ENCODE results near the gene TSPAN4. TPM values are rescaled to one million over a fixed set of nuclear protein-coding genes. Genes with fewer than 3 reads are reported as not detected.

TSPAN4 gene
- total RNA-seq, 1 donor from 2014 or later = 2.3 TPM

DNA sequence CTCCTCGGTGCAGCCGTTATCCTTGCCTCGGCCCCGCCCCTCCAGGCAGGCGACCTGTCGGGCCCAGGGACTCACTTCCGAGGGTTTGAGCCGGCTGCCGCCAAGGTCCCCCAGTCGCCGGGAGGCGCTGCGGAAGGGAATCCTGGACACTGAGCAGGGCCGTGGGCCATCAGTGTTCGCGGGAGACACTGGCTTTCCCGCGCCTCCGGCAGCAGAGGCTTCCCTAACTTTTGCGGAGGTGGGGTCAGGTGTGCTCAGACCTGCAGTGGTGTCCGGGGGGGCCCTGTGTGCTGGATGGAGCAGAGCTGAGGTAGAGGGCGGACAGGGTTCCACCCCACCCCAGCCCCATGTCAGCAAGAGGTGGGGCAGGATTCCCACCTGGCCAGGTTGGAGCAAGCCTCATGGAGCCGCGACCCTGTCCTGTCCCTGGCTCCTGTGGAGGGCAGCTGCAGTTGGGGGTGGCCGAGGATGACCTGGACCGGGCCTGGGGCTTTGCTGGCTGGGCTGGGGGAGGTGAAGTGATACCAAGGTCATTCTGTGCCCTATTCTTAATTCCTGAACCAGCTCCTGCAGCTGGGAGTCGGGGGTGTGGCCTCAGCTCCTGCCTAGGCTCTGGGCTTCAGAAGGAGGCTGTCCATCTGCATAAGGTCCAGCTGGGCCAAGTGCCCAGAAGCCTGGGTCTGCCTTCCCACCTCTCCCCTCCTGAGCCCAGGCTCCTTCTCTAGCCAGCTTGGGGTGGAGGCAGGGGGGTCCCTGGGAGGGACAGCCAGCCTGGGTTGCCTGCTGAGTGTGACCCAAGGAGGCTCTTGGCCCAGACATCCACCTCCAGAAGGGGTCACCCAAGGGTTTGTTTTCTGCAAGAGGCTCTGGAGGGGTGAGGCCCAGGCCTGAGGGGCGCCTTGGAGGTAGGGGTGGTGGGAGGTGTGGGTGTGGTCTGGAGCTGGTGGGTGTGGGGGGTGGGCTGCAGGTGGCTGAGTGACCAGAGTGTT, 8.4 kb downstream of the TSPAN4 start:
- intact Hi-C loops (cut with micrococcal nuclease) = no loop called here
- H3K27ac Mint-ChIP-seq = no peak overlapping the region
- ChIA-PET POLR2A (no interaction called here), CTCF (no interaction called here)
- H3K27me3 Mint-ChIP-seq = peaks cover 4% of the 10 kb centered on the region
- no peaks in the 10 kb centered on the region for H3K9me3 Mint-ChIP-seq
- no peak for DNase-seq
- no peak for ATAC-seq (ENCODE audit: low read depth)
- TF ChIP-seq, protein P1, sequence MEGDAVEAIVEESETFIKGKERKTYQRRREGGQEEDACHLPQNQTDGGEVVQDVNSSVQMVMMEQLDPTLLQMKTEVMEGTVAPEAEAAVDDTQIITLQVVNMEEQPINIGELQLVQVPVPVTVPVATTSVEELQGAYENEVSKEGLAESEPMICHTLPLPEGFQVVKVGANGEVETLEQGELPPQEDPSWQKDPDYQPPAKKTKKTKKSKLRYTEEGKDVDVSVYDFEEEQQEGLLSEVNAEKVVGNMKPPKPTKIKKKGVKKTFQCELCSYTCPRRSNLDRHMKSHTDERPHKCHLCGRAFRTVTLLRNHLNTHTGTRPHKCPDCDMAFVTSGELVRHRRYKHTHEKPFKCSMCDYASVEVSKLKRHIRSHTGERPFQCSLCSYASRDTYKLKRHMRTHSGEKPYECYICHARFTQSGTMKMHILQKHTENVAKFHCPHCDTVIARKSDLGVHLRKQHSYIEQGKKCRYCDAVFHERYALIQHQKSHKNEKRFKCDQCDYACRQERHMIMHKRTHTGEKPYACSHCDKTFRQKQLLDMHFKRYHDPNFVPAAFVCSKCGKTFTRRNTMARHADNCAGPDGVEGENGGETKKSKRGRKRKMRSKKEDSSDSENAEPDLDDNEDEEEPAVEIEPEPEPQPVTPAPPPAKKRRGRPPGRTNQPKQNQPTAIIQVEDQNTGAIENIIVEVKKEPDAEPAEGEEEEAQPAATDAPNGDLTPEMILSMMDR (IDR thresholded peaks at IDR 0.05) = no peak
- H3K36me3 Mint-ChIP-seq (ENCODE audit: low read depth) = no peaks in the 10 kb centered on the region
- peak overlapping the region; percentile 44 for H3K4me3 Mint-ChIP-seq
- H3K4me1 Mint-ChIP-seq = peaks cover 7% of the 10 kb centered on the region

DNA sequence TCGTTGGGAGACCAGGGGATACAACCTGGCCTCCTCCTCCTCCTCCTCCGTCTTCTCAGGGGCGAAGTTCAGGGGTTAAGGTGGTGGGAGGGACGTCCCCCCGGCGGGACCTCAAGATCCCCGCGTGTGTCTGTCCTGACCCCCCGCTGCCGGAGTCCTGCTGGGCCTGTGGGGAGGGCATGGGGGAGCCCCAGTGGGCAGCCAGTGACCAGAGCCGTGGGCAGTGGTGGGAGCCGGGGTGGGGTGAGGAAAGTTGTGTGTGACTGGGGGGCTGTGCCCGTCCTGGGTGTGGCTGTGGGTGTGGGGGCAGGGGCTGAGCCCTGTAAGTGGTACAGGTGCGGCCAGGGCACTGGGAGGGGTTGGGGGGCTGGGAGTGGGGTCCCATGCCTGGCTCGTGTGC, 10.1 kb downstream of the TSPAN4 start:
- Mint-ChIP-seq H3K27me3 (peaks cover 2% of the 10 kb centered on the region), H3K4me1 (peaks cover 7% of the 10 kb centered on the region), H3K9me3 (no peaks in the 10 kb centered on the region), H3K36me3 (ENCODE audit: low read depth) (no peaks in the 10 kb centered on the region), H3K27ac (no peak overlapping the region), H3K4me3 (no peak overlapping the region)
- DNase-seq = no peak
- ATAC-seq (ENCODE audit: low read depth) = no peak
- CTCF ChIA-PET = no interaction called here
- POLR2A ChIA-PET = no interaction called here
- intact Hi-C loops (cut with micrococcal nuclease) = no loop called here
- TF ChIP-seq, protein P1 (IDR thresholded peaks at IDR 0.05) = no peak

DNA sequence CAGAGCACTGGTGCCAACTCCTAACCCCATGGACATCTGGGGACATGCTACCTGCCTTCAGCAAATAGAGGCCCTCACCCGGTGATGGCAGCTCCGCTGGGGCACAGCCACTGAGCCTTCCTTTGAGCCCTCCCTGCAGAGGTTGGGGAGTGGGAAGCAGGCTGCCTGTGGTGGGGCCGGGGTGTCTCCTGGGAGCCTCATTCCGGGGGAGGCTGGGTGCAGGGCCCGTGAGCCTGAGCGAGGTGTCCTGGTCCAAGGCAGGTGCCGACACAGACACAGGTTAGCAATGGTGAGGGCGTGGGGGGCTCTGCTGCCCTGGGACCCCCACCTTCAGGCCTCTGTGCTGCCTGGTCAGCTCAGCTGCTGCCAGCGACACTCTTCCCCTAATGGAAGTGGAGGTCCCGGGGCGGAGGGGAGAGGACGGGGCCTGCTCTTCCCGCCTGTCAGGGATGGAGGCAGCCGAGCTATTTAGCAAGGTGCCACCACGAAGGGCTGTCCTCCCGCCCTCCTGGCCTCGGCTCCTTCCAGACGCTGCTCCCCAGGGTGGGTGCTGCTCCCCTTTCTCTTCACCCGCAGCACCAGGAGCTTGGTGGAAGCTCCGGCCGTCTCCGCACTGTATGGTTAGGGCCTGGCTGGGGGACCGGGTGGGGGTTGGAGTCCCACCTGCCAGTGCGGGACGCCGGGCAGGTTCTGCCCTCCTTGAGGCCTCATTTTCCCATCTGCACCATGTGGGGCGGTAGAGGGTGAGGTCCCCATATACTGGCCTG, 11.2 kb downstream of the TSPAN4 start:
- CTCF ChIA-PET = no interaction called here
- peaks cover 2% of the 10 kb centered on the region for H3K4me1 Mint-ChIP-seq
- intact Hi-C loops (cut with micrococcal nuclease) = no loop called here
- H3K4me3 Mint-ChIP-seq = no peak overlapping the region
- H3K9me3 Mint-ChIP-seq = no peaks in the 10 kb centered on the region
- no peak overlapping the region for H3K27ac Mint-ChIP-seq
- no peak for DNase-seq
- POLR2A ChIA-PET = interaction anchor here (0.6 kb wide), 1 partner anchor 65 kb away, joined by 3 read pairs; no protein-coding TSS in a partner anchor
- no peaks in the 10 kb centered on the region for H3K27me3 Mint-ChIP-seq
- no peak for ATAC-seq (ENCODE audit: low read depth)
- TF ChIP-seq, protein P1 (IDR thresholded peaks at IDR 0.05) = no peak
- no peaks in the 10 kb centered on the region for H3K36me3 Mint-ChIP-seq (ENCODE audit: low read depth)

- POLR2A ChIA-PET = interaction anchor here (0.6 kb wide), 1 partner anchor 64 kb away, joined by 3 read pairs; no protein-coding TSS in a partner anchor
- ATAC-seq (ENCODE audit: low read depth) = no peak
- no peak overlapping the region for H3K4me3 Mint-ChIP-seq
These were observed 12.1 kb downstream of the TSPAN4 start for GRCh38 chr11:854601-855329.

More at GRCh38 chr11:854601-855329, 12.1 kb downstream of the TSPAN4 start:
- intact Hi-C loops (cut with micrococcal nuclease) = no loop called here
- Mint-ChIP-seq H3K36me3 (ENCODE audit: low read depth) (no peaks in the 10 kb centered on the region), H3K27me3 (no peaks in the 10 kb centered on the region), H3K9me3 (no peaks in the 10 kb centered on the region), H3K4me1 (no peaks in the 10 kb centered on the region), H3K27ac (no peak overlapping the region)
- DNase-seq = no peak
- CTCF ChIA-PET = no interaction called here
- TF ChIP-seq, protein P1 (IDR thresholded peaks at IDR 0.05) = no peak
